ENCODE data around the gene CAPN9. TPM values are rescaled to one million over a fixed set of nuclear protein-coding genes. Genes with fewer than 3 reads are reported as not detected.
"Not testable (repeated sequence)": the region's sequence is repeated elsewhere in the genome, so short reads cannot be mapped to it uniquely, and the experiment has no call there.

Gene CAPN9
- total RNA-seq, 1 donor from 2014 or later, result not detected

DNA sequence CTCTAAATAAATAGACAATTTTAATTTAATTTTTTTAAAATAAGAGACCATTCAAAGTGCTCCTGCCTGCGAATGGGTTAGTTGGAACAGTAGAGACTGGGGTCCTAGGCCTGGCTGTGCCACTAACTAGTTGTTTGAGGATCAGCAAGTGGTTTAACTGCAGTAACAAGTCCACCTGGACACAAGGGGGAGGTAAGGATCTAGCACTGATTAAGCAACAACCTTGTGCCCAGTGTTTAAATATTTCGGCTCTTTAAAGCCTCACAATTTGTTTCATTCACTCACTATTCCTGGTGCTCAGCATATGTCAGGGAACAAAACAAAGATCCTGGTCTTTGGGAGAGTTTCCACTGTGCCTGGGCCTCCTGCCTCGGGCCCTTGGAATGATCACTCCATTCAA is 31.7 kb upstream of the CAPN9 start:
- DNase-seq (ENCODE audit: low spot score), result no peak
- Mint-ChIP-seq H3K27ac (no peak overlapping the region), H3K27me3 (ENCODE audit: insufficient read depth) (peaks cover 5% of the 10 kb centered on the region), H3K9me3 (peaks cover 4% of the 10 kb centered on the region), H3K4me1 (ENCODE audit: low read depth) (no peaks in the 10 kb centered on the region), H3K4me3 (no peak overlapping the region), H3K36me3 (ENCODE audit: low read depth) (no peaks in the 10 kb centered on the region)
- intact Hi-C loops (cut with micrococcal nuclease), result no loop called here

DNA sequence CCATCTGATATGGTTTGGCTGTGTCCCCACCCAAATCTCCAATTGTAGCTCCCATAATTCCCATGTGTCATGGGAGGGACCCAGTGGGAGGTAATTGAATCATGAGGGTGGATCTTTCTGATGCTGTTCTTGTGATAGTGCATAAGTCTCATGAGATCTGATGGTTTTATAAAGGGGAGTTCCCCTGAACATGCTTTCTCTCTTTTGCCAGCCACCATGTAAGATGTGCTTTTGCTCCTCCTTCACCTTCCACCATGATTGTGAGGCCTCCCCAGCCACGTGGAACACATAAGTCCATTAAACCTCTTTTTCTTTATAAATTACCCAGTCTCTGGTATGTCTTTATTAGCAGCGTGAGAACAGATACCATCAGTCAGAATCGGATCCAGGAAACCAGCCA is 30.7 kb upstream of the CAPN9 start:
- H3K4me3 Mint-ChIP-seq; H3K27me3 Mint-ChIP-seq (ENCODE audit: insufficient read depth); H3K36me3 Mint-ChIP-seq (ENCODE audit: low read depth); H3K4me1 Mint-ChIP-seq (ENCODE audit: low read depth); H3K9me3 Mint-ChIP-seq; DNase-seq (ENCODE audit: low spot score); intact Hi-C loops (cut with micrococcal nuclease); H3K27ac Mint-ChIP-seq: not testable (repeated sequence)

DNA sequence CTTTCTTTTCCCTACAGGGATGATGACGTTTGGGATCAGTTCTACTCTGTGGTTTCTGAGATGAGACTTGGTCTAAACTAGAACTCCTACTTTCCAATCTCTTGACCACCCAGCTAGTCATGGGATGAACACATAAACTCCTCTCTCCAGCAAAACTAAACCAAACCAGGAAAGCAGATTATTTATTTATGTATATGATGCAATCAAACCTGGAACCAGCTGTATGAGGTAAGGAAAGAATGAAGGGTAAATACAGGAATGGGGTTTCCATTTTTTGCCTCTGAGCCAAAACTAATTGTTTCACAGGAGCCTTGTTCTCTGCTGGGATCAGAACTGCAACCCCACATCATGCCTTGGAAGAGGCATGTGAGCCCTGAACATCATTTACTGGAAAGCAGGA is 29.9 kb upstream of the CAPN9 start:
- peaks cover 7% of the 10 kb centered on the region for H3K9me3 Mint-ChIP-seq
- no peaks in the 10 kb centered on the region for H3K36me3 Mint-ChIP-seq (ENCODE audit: low read depth)
- intact Hi-C loops (cut with micrococcal nuclease), result no loop called here
- H3K4me3 Mint-ChIP-seq, result no peak overlapping the region
- peaks cover 5% of the 10 kb centered on the region for H3K27me3 Mint-ChIP-seq (ENCODE audit: insufficient read depth)
- H3K27ac Mint-ChIP-seq, result no peak overlapping the region
- no peaks in the 10 kb centered on the region for H3K4me1 Mint-ChIP-seq (ENCODE audit: low read depth)
- DNase-seq (ENCODE audit: low spot score), result no peak

DNA sequence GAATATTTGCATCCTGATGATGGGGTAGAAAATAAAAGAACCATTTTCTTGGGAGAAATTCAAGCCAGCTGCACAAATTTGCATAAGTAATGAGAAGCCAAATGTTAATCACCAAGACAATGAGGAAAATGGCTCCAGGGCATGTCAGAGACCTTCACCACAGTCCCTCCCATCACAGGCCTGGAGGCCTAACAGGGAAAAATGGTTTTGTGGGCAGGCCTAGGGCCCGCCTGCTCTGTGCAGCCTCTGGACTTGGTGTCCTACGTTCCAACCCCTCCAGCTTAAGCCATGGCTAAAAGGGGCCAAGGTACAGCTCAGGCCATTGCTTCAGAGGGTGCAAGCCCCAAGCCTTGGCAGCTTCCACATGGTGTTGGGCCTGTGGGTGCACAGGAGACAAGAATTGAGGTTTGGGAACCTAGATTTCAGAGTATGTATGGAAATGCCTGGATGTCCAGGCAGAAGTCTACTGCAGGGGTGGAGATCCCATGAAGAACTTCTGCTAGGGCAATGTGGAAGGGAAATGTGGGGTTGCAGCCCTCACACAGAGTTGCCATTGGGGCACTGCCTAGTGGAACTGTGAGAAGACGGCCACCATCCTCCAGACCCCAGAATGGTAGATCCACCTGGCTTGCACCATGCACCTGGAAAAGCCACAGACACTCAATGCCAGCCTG is 25.2 kb upstream of the CAPN9 start:
- intact Hi-C loops (cut with micrococcal nuclease); H3K27ac Mint-ChIP-seq; DNase-seq (ENCODE audit: low spot score); H3K36me3 Mint-ChIP-seq (ENCODE audit: low read depth); H3K27me3 Mint-ChIP-seq (ENCODE audit: insufficient read depth); H3K4me3 Mint-ChIP-seq; H3K4me1 Mint-ChIP-seq (ENCODE audit: low read depth); H3K9me3 Mint-ChIP-seq: not testable (repeated sequence)

DNA sequence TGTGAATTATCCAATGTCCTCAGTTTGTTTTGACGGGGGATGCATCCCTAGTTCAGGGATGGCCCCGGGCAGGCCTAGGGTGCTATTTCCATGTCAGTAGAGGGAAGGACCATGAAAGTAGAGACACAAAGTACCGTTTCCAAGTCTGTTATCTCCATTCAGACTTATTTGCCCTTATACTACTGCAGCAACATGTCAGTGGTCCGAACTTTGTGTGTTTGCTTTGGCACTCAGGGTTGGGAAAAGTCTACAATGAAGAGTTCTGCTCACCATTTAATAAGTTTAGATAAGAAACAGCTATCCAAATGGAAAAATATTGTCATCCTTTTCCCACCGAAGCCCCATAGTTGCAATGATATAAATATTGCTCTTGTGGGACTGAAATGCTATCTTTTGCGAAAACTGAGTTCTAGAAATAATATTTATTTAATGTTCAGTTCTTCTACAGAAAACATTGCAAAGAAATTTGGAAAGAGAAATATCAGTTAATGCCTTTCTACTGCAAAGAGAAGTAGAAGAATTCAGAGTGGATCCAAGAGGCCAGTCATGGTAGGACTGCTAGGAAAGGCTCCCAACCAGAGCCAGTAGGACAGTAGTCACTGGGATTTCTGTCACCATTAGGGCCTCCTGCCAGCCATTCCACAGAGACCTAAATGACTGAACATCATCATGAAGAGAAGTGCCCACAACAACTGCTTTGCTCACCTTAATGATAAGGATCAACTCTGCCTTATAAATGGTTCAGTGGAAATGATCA is 21.8 kb upstream of the CAPN9 start:
- H3K4me1 Mint-ChIP-seq (ENCODE audit: low read depth), result no peaks in the 10 kb centered on the region
- H3K27me3 Mint-ChIP-seq (ENCODE audit: insufficient read depth), result peaks cover 9% of the 10 kb centered on the region
- no peaks in the 10 kb centered on the region for H3K36me3 Mint-ChIP-seq (ENCODE audit: low read depth)
- no peak overlapping the region for H3K4me3 Mint-ChIP-seq
- DNase-seq (ENCODE audit: low spot score), result no peak
- H3K27ac Mint-ChIP-seq, result no peak overlapping the region
- peaks cover 3% of the 10 kb centered on the region for H3K9me3 Mint-ChIP-seq
- intact Hi-C loops (cut with micrococcal nuclease), result no loop called here

DNA sequence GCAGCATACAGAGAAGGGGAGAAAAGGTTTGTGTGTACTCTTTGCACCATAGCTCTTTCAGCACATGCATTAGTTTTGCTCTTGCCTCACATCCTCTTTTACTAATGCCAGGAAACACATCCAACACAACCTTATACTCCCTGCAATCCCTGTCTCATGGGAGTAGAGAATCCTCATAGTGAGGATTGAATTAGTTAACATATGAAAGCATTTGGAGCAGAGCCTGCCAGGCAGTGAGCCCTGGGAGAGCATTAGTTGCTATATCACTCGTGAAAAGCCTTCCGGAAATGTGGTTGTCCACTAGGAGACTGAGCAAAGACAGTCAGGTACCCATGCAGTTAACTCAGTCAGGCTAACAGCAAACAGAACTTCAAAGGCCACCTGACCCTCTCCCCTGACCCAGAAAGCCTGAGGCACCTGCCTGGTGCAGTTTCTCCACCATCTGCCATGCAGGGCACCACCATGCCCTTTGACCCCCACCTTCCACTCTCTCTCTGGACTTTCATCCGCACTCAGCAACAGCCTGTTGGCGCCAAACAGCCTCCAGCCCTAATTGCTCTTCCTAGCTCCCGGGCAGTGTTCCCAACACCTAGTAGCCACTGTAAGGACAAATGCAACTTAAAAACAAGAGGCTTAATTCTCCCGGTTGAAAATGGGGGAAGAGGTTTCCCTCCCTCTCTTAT is 18.3 kb upstream of the CAPN9 start:
- no peak overlapping the region for H3K27ac Mint-ChIP-seq
- no peak overlapping the region for H3K4me3 Mint-ChIP-seq
- H3K9me3 Mint-ChIP-seq, result no peaks in the 10 kb centered on the region
- DNase-seq (ENCODE audit: low spot score), result no peak
- H3K27me3 Mint-ChIP-seq (ENCODE audit: insufficient read depth), result peaks cover 13% of the 10 kb centered on the region
- H3K36me3 Mint-ChIP-seq (ENCODE audit: low read depth), result no peaks in the 10 kb centered on the region
- H3K4me1 Mint-ChIP-seq (ENCODE audit: low read depth), result no peaks in the 10 kb centered on the region
- intact Hi-C loops (cut with micrococcal nuclease), result no loop called here

DNA sequence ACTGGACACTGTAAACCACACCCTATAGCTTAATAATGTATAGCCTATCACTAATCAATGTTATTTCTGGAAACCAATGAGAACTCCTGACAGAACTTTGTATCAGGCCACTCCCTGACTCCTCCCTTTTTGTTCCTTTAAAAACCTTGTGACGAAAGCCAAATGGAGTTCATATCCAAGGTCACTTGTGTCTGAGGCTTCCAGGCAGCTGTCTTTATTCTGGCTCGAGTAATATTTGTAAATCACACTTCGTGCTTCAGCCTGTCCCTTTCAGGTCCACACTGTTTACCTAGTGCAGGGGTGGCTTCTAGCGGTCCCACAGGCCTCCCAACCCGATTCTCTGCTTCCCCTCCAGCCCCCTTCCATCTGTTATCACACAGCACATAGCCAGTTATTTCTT is 16.2 kb upstream of the CAPN9 start:
- Mint-ChIP-seq H3K4me1 (ENCODE audit: low read depth) (no peaks in the 10 kb centered on the region), H3K36me3 (ENCODE audit: low read depth) (no peaks in the 10 kb centered on the region), H3K4me3 (no peak overlapping the region), H3K9me3 (no peaks in the 10 kb centered on the region), H3K27ac (no peak overlapping the region), H3K27me3 (ENCODE audit: insufficient read depth) (peaks cover 11% of the 10 kb centered on the region)
- DNase-seq (ENCODE audit: low spot score), result no peak
- intact Hi-C loops (cut with micrococcal nuclease), result no loop called here

DNA sequence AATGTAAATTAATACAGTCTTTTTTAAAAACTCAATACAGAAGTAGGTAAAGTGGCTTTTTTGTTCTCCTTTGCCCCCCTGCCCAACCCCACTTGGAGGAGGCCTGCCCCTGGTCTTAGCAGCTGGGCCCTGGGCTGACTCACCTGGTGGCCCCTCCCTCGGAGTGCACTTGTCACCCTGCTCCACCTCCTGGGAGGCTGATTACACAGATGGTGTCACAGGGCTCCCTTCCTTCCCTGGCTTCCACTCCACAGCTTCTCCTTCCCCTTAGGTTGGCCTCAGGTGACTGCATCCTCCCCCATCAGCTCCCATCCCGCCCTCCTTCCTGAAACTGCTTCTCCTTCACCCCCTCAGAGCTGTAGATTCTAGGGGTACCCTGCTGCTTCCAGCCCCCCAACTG is 11.7 kb upstream of the CAPN9 start:
- intact Hi-C loops (cut with micrococcal nuclease), result no loop called here
- Mint-ChIP-seq H3K36me3 (ENCODE audit: low read depth) (no peaks in the 10 kb centered on the region), H3K9me3 (no peaks in the 10 kb centered on the region), H3K4me3 (no peak overlapping the region), H3K27ac (no peak overlapping the region), H3K27me3 (ENCODE audit: insufficient read depth) (peaks cover 4% of the 10 kb centered on the region), H3K4me1 (ENCODE audit: low read depth) (no peaks in the 10 kb centered on the region)
- DNase-seq (ENCODE audit: low spot score), result no peak

DNA sequence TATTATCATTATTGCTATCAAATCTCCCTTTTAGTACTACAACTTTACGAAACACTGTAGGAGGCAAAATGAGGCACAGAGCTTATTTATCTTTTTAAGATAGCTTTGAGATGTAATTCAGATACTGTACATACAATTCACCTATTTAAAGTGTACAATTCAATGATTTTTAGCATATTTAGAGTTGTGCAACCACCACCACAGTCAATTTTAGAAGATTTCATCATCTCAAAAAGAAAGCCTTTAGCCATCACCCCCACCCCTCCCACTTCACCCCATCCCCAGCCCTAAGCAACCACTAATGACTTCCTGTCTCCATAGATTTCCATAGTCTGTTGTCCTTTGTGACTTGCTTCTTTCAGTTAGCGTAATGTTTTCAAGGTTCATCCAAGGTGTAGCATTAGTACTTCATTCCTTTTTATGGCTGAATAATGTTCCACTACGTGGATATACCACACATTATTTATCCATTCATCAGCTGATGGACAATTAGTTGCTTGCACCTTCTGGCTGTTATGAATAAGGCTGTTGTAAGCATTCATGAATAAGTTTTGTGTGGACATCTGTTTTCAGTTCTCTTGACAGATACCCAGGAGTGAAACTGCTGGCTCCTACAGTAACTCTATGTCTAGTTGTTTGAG is 9.4 kb upstream of the CAPN9 start:
- Mint-ChIP-seq H3K4me3 (no peak overlapping the region), H3K4me1 (ENCODE audit: low read depth) (no peaks in the 10 kb centered on the region), H3K27me3 (ENCODE audit: insufficient read depth) (peaks cover 8% of the 10 kb centered on the region), H3K9me3 (no peaks in the 10 kb centered on the region), H3K27ac (no peak overlapping the region), H3K36me3 (ENCODE audit: low read depth) (no peaks in the 10 kb centered on the region)
- intact Hi-C loops (cut with micrococcal nuclease), result no loop called here
- DNase-seq (ENCODE audit: low spot score), result no peak

DNA sequence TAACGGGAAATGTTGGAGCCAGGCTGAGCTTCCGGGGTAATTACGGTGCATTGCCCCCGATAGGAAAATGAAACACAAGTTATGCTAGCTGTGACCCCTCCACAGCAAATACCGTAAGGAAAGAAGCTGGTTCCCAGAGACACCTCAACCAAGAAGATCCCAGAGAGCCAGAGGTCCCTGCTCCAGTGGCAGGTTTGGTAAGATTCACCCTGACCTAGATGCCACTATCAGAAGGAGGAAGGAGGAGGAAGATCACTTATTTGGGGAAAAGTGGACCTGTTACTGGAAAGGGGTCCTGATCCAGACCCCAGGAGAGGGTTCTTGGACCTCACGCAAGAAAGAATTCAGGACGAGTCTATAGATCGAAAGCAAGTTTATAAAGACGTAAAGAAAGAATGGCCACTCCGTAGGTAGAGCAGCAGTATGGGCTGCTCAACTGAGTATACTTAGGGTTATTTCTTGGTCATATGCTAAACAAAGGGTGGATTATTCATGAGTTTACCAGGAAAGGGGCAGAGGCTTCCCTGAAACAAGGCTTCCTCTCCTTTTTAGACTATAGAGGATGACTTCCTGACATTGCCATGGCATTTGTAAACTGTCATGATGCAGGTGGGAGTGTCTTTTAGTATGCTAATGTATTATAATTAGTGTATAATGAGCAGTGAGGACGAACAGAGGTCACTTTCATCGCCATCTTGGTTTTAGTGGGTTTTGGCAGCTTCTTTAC is 7.5 kb upstream of the CAPN9 start:
- DNase-seq (ENCODE audit: low spot score), result no peak
- no peak overlapping the region for H3K4me3 Mint-ChIP-seq
- intact Hi-C loops (cut with micrococcal nuclease), result no loop called here
- H3K4me1 Mint-ChIP-seq (ENCODE audit: low read depth), result no peaks in the 10 kb centered on the region
- H3K27ac Mint-ChIP-seq, result no peak overlapping the region
- H3K9me3 Mint-ChIP-seq, result no peaks in the 10 kb centered on the region
- H3K36me3 Mint-ChIP-seq (ENCODE audit: low read depth), result no peaks in the 10 kb centered on the region
- peaks cover 7% of the 10 kb centered on the region for H3K27me3 Mint-ChIP-seq (ENCODE audit: insufficient read depth)

DNA sequence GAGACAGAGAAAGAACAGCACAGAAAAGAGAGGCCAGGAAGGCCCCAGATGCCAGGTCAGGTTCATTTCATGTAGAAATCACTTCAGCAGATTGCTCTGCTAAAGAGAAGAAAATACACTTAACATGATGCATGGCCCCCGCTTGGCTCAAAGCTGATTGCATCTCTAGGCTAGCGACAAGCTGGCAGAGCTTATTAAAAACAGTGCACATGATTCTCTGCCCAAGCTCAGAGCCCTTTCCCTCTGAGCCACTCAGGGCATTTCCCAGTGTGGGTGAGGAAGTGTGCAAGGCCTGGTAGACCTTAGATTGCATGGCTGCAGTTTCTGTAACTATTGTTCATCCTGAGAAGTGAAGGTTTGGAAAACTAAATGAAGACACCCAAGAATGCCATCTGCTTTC is 3.3 kb upstream of the CAPN9 start:
- no peak overlapping the region for H3K27ac Mint-ChIP-seq
- no peaks in the 10 kb centered on the region for H3K4me1 Mint-ChIP-seq (ENCODE audit: low read depth)
- no peak overlapping the region for H3K4me3 Mint-ChIP-seq
- H3K9me3 Mint-ChIP-seq, result no peaks in the 10 kb centered on the region
- H3K27me3 Mint-ChIP-seq (ENCODE audit: insufficient read depth), result peaks cover 7% of the 10 kb centered on the region
- intact Hi-C loops (cut with micrococcal nuclease), result no loop called here
- H3K36me3 Mint-ChIP-seq (ENCODE audit: low read depth), result no peaks in the 10 kb centered on the region
- no peak for DNase-seq (ENCODE audit: low spot score)

DNA sequence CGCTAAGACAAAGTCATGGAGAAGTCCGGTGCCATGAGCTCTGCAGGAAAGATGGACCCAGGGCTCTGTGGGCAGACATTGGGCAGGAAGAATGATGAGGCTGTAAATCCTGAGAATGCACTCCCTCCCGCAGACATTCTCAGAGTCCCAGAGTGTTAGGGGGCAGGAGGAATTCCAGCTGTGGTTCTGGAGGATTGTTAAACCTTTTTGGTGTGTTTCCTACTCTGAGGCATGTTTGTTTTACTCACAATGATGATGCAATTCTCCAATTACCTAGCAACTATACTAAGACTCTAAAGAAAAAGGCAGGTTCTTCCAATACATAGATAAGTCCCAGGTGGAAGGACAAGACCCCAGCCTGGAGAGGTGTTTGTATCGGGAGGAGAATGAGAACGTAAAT is 2.8 kb upstream of the CAPN9 start:
- no peaks in the 10 kb centered on the region for H3K36me3 Mint-ChIP-seq (ENCODE audit: low read depth)
- peaks cover 7% of the 10 kb centered on the region for H3K27me3 Mint-ChIP-seq (ENCODE audit: insufficient read depth)
- no peaks in the 10 kb centered on the region for H3K4me1 Mint-ChIP-seq (ENCODE audit: low read depth)
- H3K27ac Mint-ChIP-seq, result no peak overlapping the region
- no peak for DNase-seq (ENCODE audit: low spot score)
- intact Hi-C loops (cut with micrococcal nuclease), result no loop called here
- H3K4me3 Mint-ChIP-seq, result no peak overlapping the region
- no peaks in the 10 kb centered on the region for H3K9me3 Mint-ChIP-seq
